Heart left ventricle (tissue), 16 donors: ENCODE data around the gene DAPK2. TPM values are rescaled to one million over a fixed set of nuclear protein-coding genes. Genes with fewer than 3 reads are reported as not detected.

ENCODE experiments used
- ATAC-seq, 4 donors: fragments of 200-7000 bp; cut with Tn5 transposase; one replicate each; pipeline ENCODE4 v1.9.1; 2020 to 2022; ENCODE audit warnings: moderate library complexity in 4 of 4, mild to moderate bottlenecking in 3 of 4, moderate number of reproducible peaks in 1 of 4
- DNase-seq, 5 donors: peaks; one replicate each; pipeline ENCODE4 v3.0.0-alpha.2; 2020
- H3K27ac ChIP-seq, 12 donors: fragments of 200-600 bp; sonication (generic) in 4 of 12; one replicate each; pipeline versions ENCODE4 v1.5.0 to v1.8.0; 2016 to 2022; ENCODE audit warnings: mild to moderate bottlenecking in 2 of 12
- H3K27me3 ChIP-seq, 9 donors: fragments of 200-600 bp; sonication (generic) in 2 of 9; one replicate each; pipeline versions ENCODE4 v1.5.1 to v1.8.0; 2016 to 2022; ENCODE audit warnings: mild to moderate bottlenecking in 3 of 9
- H3K36me3 ChIP-seq, 9 donors: fragments of 200-600 bp; sonication (generic) in 2 of 9; one replicate each; pipeline versions ENCODE4 v1.5.0 to v1.8.0; 2018 to 2022; ENCODE audit warnings: mild to moderate bottlenecking in 2 of 9
- H3K4me1 ChIP-seq, 12 donors: fragments of 200-600 bp; sonication (generic) in 4 of 12; one replicate each; pipeline versions ENCODE4 v1.5.0 to v1.8.0; 2016 to 2022; ENCODE audit warnings: mild to moderate bottlenecking in 3 of 12
- H3K4me3 ChIP-seq, 12 donors: fragments of 200-600 bp; sonication (generic) in 4 of 12; one replicate each; pipeline versions ENCODE4 v1.5.0 to v1.8.0; 2017 to 2022; ENCODE audit warnings: mild to moderate bottlenecking in 9 of 12, moderate library complexity in 4 of 12
- H3K9me3 ChIP-seq, 12 donors: fragments of 200-600 bp; sonication (generic) in 4 of 12; one replicate each; pipeline versions ENCODE4 v1.5.0 to v1.8.0; 2016 to 2022; ENCODE audit warnings: mild to moderate bottlenecking in 1 of 12
- CTCF ChIP-seq, 12 donors: fragments of 200-600 bp; sonication (generic) in 4 of 12; IDR thresholded peaks; one replicate each; pipeline versions ENCODE4 v1.5.0 to v1.8.0; 2018 to 2022; ENCODE audit warnings: antibody characterized with exemption in 12 of 12, mild to moderate bottlenecking in 5 of 12
- POLR2A ChIP-seq, 2 donors: fragments of 450-650 bp; IDR thresholded peaks; one replicate each; pipeline ENCODE4 v1.6.1; 2017; ENCODE audit warnings: antibody characterized with exemption in 2 of 2, mild to moderate bottlenecking in 2 of 2, moderate library complexity in 2 of 2
- WGBS, 4 donors: extraction: QIAGEN DNeasy Blood & Tissue Kit in 2 of 4; methylation state at CpG; one replicate each; pipeline versions ENCODE4 v1.1.5 to v1.1.7; 2013 to 2018; 5-methylcytosine and 5-hydroxymethylcytosine counted together
- intact Hi-C, 10 donors: fragments of 100-400 bp; cut with DNase I; formaldehyde crosslinking; loops; one replicate each; pipeline versions ENCODE4 v1.11.1 to v1.14.2; 2022
- polyA plus RNA-seq, 2 donors: library from polyadenylated mRNA; stranded (reverse); fragments of 200-250 nt; gene quantifications; one replicate each; pipeline ENCODE4 v1.2.3, GENCODE V29; 2013
- total RNA-seq, 9 donors: library from RNA; depleted of rRNA in 2 of 9; stranded (reverse); fragments of >200 nt in 2 of 9; fragmentation: NEBNext Ultra II Directional in 3 of 9; extraction: Animal tissue kit (Norgen Biotek cat#: 25700) in 3 of 9; gene quantifications; one replicate each; pipeline versions ENCODE4 v1.1.0 to v1.2.4, GENCODE V29; 2016 to 2023
- donor health status: ischemic (EF 13 %, LVEDD 7.1; RV severe dilation, severe dysfunction).
- donor health status: healthy with polysubstance abuse.
- donor health status: DM: no; HTN: yes; CAD: no.
- donor health status: DM: no; HTN: no; CAD: no.
- donor health status: ischemic (EF 25% LVEDD 6.9; RV normal size, moderate dysfunction).
- donor health status: ischemic (EF 25% LVEDD 5.7; RV mildly dilated, moderate dysfunction).
- donor health status: healthy.
- donor health status: DM: yes; HTN: yes; CAD: no.
- donor health status: ischemic (EF 35%, LVEDD 5.7; RV mildly dilated, moderate dysfunction).
- donor health status: nonischemic (EF 11% LVEDD 7.7; RV severe dilation, severe dysfunction).
- donor health status: DM: yes; HTN: yes; CAD: no.
- donor health status: PGD.
- donor health status: ischemic (EF 29% LVEDD 5.4; RV normal size, mild dysfunction).
- donor health status: nonischemic (EF 23%, LVEDD 6.1; RV moderate dilation, normal function).

Gene DAPK2
- total and polyA plus RNA-seq, 11 donors, result 20.4 to 56.2 (median 26.4) TPM

- Histone ChIP-seq H3K4me3 (no peak overlapping the region), H3K27me3 (no peaks in the 10 kb centered on the region), H3K4me1 (peaks cover 5 to 64% (median 31%) of the 10 kb centered on the region in 12 donors), H3K27ac (no peak overlapping the region), H3K36me3 (no peaks in the 10 kb centered on the region), H3K9me3 (no peaks in the 10 kb centered on the region)
- intact Hi-C loops, result no loop called here
- DNase-seq, result peak in 1 of 5 donors; percentile 8
- ATAC-seq, result no peak
- 72 to 80% (median 75%) methylated on average over 3 of the region's 3 CpGs for WGBS, 4 donors
- TF ChIP-seq POLR2A (IDR thresholded peaks at IDR 0.05), result no peak
- no peak for TF ChIP-seq CTCF (IDR thresholded peaks at IDR 0.05)
These were observed 39.6 kb downstream of the DAPK2 start for GRCh38 chr15:64006642-64007041.

- WGBS, 4 donors, result 44 to 59% (median 51%) methylated on average over 5 of the region's 5 CpGs
- DNase-seq (peak in 2 of 5 donors; percentile 49 to 51), ATAC-seq (peak; percentile 33 to 75 (median 64))
- Histone ChIP-seq H3K4me1 (peaks cover 2 to 59% (median 27%) of the 10 kb centered on the region in 12 donors), H3K9me3 (no peaks in the 10 kb centered on the region), H3K36me3 (no peaks in the 10 kb centered on the region), H3K27ac (peak overlapping the region in 2 of 12 donors; percentile 42 to 43), H3K27me3 (no peaks in the 10 kb centered on the region), H3K4me3 (no peak overlapping the region)
- no peak for TF ChIP-seq CTCF (IDR thresholded peaks at IDR 0.05)
- intact Hi-C loops, result loop anchor here in 1 of 10 donors (5.0 kb wide), 1 partner anchor 38 kb away; no protein-coding TSS in a partner anchor
These were observed 41.7 kb downstream of the DAPK2 start for GRCh38 chr15:64004587-64004986.

GRCh38 chr15:64004056-64004455 lies 42.2 kb downstream of the DAPK2 start:
- H3K4me1 ChIP-seq, result peaks cover 3 to 59% (median 28%) of the 10 kb centered on the region in 12 donors
- peak overlapping the region in 2 of 12 donors; percentile 43 to 51 for H3K27ac ChIP-seq

GRCh38 chr15:64003182-64003581 lies 43.1 kb downstream of the DAPK2 start:
- H3K4me1 ChIP-seq, result peaks cover 10 to 61% (median 34%) of the 10 kb centered on the region in 12 donors
- H3K4me3 ChIP-seq, result no peak overlapping the region
- intact Hi-C loops, result loop anchor here in 1 of 10 donors (5.0 kb wide), 1 partner anchor 39 kb away; no protein-coding TSS in a partner anchor
- H3K27ac ChIP-seq, result peak overlapping the region in 4 of 12 donors; percentile 6 to 51 (median 20)
- no peaks in the 10 kb centered on the region for H3K36me3 ChIP-seq
- peak in 3 of 4 donors; percentile 29 to 46 (median 33) for ATAC-seq
- TF ChIP-seq CTCF (IDR thresholded peaks at IDR 0.05) (no peak), POLR2A (IDR thresholded peaks at IDR 0.05) (no peak)
- H3K27me3 ChIP-seq, result no peaks in the 10 kb centered on the region
- peak in 1 of 5 donors; percentile 10 for DNase-seq
- WGBS, 4 donors, result 48 to 75% (median 69%) methylated on average over 4 of the region's 4 CpGs
- no peaks in the 10 kb centered on the region for H3K9me3 ChIP-seq

More at GRCh38 chr15:64004056-64004455, 42.2 kb downstream of the DAPK2 start:
- Histone ChIP-seq H3K36me3 (no peaks in the 10 kb centered on the region), H3K27me3 (no peaks in the 10 kb centered on the region), H3K4me3 (no peak overlapping the region), H3K9me3 (no peaks in the 10 kb centered on the region)
- TF ChIP-seq CTCF (IDR thresholded peaks at IDR 0.05) (no peak), POLR2A (IDR thresholded peaks at IDR 0.05) (no peak)
- ATAC-seq (no peak), DNase-seq (no peak)
- WGBS, 4 donors, result 86 to 91% (median 89%) methylated on average over 2 of the region's 2 CpGs
- intact Hi-C loops, result loop anchor here in 1 of 10 donors (5.0 kb wide), 1 partner anchor 38 kb away; no protein-coding TSS in a partner anchor
